ENCODE data around the gene ADAMTS2.
A peak's percentile ranks its signal among the peaks of the same experiment; 100 is the strongest.
"Not testable (repeated sequence)": the region's sequence is repeated elsewhere in the genome, so short reads cannot be mapped to it uniquely, and the experiment has no call there.

Gene ADAMTS2

DNA sequence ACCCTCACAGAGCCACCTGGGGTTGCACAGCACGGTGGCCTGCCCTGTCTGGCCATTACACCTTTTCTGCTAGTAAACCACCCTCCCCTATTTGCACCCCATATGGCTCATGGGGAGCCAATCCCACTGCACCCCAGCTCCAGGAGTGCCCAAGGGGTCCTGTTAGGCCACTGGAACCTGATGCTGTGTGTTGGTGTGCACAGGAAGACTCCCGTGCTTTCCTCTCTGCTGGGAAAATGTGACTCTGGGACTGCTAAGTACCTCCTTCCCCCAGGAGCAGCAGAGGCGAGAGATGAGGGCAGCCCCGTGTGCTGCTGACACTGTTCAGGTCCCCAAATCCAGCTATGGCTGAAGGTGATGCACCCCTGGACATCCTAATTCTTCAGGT is 126.3 kb downstream of the ADAMTS2 start:
- H2AK5ac ChIP-seq (ENCODE audit: low read length), result no peak overlapping the region
- peaks cover 9% of the 10 kb centered on the region for H3K9me3 ChIP-seq (ENCODE audit: insufficient read depth, low read depth, low read length)
- peaks cover 7 to 12% of the 10 kb centered on the region in 2 experiments for H3K4me1 ChIP-seq (ENCODE audit: control insufficient read depth in 1 of 2, insufficient read depth in 2 of 2, low read length in 2 of 2)
- H2BK5ac ChIP-seq (ENCODE audit: low read depth, low read length, poor library complexity), result no peak overlapping the region
- peaks cover 2% of the 10 kb centered on the region for H3K79me1 ChIP-seq (ENCODE audit: low read length)
- H3K9ac ChIP-seq (ENCODE audit: low read length), result no peak overlapping the region
- no peak overlapping the region for H3K18ac ChIP-seq (ENCODE audit: low read length)
- no peak overlapping the region for H3K4me3 ChIP-seq (ENCODE audit: low read depth, low read length)
- no peak overlapping the region for H2BK12ac ChIP-seq (ENCODE audit: low read length)
- H2AFZ ChIP-seq (ENCODE audit: insufficient read depth, low read length, poor library complexity), result no peak overlapping the region
- H4K91ac ChIP-seq (ENCODE audit: low read depth, low read length), result no peak overlapping the region
- WGBS (ENCODE audit: extremely low coverage, insufficient coverage, insufficient read length), result no CpG with 5 or more reads among the region's 4 CpGs
- no peak overlapping the region for H3K27ac ChIP-seq (ENCODE audit: low read depth, low read length)
- H3K23ac ChIP-seq (ENCODE audit: low read length), result no peak overlapping the region
- H3K4me2 ChIP-seq (ENCODE audit: low read length), result no peak overlapping the region
- no peak overlapping the region for H2BK120ac ChIP-seq (ENCODE audit: insufficient read depth, low read length, poor library complexity)
- H3K14ac ChIP-seq (ENCODE audit: low read length), result no peak overlapping the region
- H4K12ac ChIP-seq (ENCODE audit: low read depth, low read length), result no peak overlapping the region
- H3K27me3 ChIP-seq (ENCODE audit: insufficient read depth, low read length), result no peaks in the 10 kb centered on the region
- DNase-seq, result no peak
- no peak overlapping the region for H3K4ac ChIP-seq (ENCODE audit: low read depth, low read length)
- peaks cover 1 to 6% of the 10 kb centered on the region in 2 experiments for H3K36me3 ChIP-seq (ENCODE audit: control insufficient read depth in 1 of 2, insufficient read depth in 2 of 2, low read length in 2 of 2)
- no peak overlapping the region for H4K8ac ChIP-seq (ENCODE audit: low read depth, low read length)
- no peaks in the 10 kb centered on the region for H3K79me2 ChIP-seq (ENCODE audit: control insufficient read depth, insufficient read depth, low read length, poor library complexity)

- H3K27me3 ChIP-seq (ENCODE audit: insufficient read depth, low read length), result no peaks in the 10 kb centered on the region
- H3K4me3 ChIP-seq (ENCODE audit: low read depth, low read length), result no peak overlapping the region
- H3K4me2 ChIP-seq (ENCODE audit: low read length), result no peak overlapping the region
- H3K79me2 ChIP-seq (ENCODE audit: control insufficient read depth, insufficient read depth, low read length, poor library complexity), result no peaks in the 10 kb centered on the region
- no peak overlapping the region for H3K27ac ChIP-seq (ENCODE audit: low read depth, low read length)
- H3K4ac ChIP-seq (ENCODE audit: low read depth, low read length), result no peak overlapping the region
- H4K91ac ChIP-seq (ENCODE audit: low read depth, low read length), result no peak overlapping the region
- H3K79me1 ChIP-seq (ENCODE audit: low read length), result peaks cover 2% of the 10 kb centered on the region
- H3K18ac ChIP-seq (ENCODE audit: low read length), result no peak overlapping the region
- H2AK5ac ChIP-seq (ENCODE audit: low read length), result no peak overlapping the region
- WGBS (ENCODE audit: extremely low coverage, insufficient coverage, insufficient read length), result no CpG with 5 or more reads among the region's 16 CpGs
- H3K9ac ChIP-seq (ENCODE audit: low read length), result no peak overlapping the region
- no peak overlapping the region for H4K12ac ChIP-seq (ENCODE audit: low read depth, low read length)
- H3K36me3 ChIP-seq (ENCODE audit: control insufficient read depth in 1 of 2, insufficient read depth in 2 of 2, low read length in 2 of 2), result no peaks in the 10 kb centered on the region
- peaks cover 7 to 12% of the 10 kb centered on the region in 2 experiments for H3K4me1 ChIP-seq (ENCODE audit: control insufficient read depth in 1 of 2, insufficient read depth in 2 of 2, low read length in 2 of 2)
- no peak for DNase-seq
- H4K8ac ChIP-seq (ENCODE audit: low read depth, low read length), result no peak overlapping the region
- peaks cover 3% of the 10 kb centered on the region for H3K9me3 ChIP-seq (ENCODE audit: insufficient read depth, low read depth, low read length)
- no peak overlapping the region for H3K23ac ChIP-seq (ENCODE audit: low read length)
- no peak overlapping the region for H3K14ac ChIP-seq (ENCODE audit: low read length)
- H2BK12ac ChIP-seq (ENCODE audit: low read length), result no peak overlapping the region
- H2AFZ ChIP-seq (ENCODE audit: insufficient read depth, low read length, poor library complexity), result no peak overlapping the region
- H2BK120ac ChIP-seq (ENCODE audit: insufficient read depth, low read length, poor library complexity), result no peak overlapping the region
- H2BK5ac ChIP-seq (ENCODE audit: low read depth, low read length, poor library complexity), result no peak overlapping the region
These were observed 127.0 kb downstream of the ADAMTS2 start for GRCh38 chr5:179217956-179218942.

- Histone ChIP-seq H3K4me2 (ENCODE audit: low read length) (no peak overlapping the region), H2BK5ac (ENCODE audit: low read depth, low read length, poor library complexity) (no peak overlapping the region), H3K4ac (ENCODE audit: low read depth, low read length) (no peak overlapping the region), H3K23ac (ENCODE audit: low read length) (no peak overlapping the region), H3K27ac (ENCODE audit: low read depth, low read length) (no peak overlapping the region), H2BK12ac (ENCODE audit: low read length) (no peak overlapping the region), H3K9me3 (ENCODE audit: insufficient read depth, low read depth, low read length) (no peaks in the 10 kb centered on the region), H4K12ac (ENCODE audit: low read depth, low read length) (no peak overlapping the region), H3K79me1 (ENCODE audit: low read length) (peaks cover 2% of the 10 kb centered on the region), H3K4me1 (ENCODE audit: control insufficient read depth in 1 of 2, insufficient read depth in 2 of 2, low read length in 2 of 2) (peaks cover 7 to 12% of the 10 kb centered on the region in 2 experiments), H3K14ac (ENCODE audit: low read length) (no peak overlapping the region), H4K8ac (ENCODE audit: low read depth, low read length) (no peak overlapping the region), H3K36me3 (ENCODE audit: control insufficient read depth in 1 of 2, insufficient read depth in 2 of 2, low read length in 2 of 2) (no peaks in the 10 kb centered on the region), H3K9ac (ENCODE audit: low read length) (no peak overlapping the region), H2BK120ac (ENCODE audit: insufficient read depth, low read length, poor library complexity) (no peak overlapping the region), H2AFZ (ENCODE audit: insufficient read depth, low read length, poor library complexity) (no peak overlapping the region), H3K18ac (ENCODE audit: low read length) (no peak overlapping the region), H3K79me2 (ENCODE audit: control insufficient read depth, insufficient read depth, low read length, poor library complexity) (no peaks in the 10 kb centered on the region), H3K27me3 (ENCODE audit: insufficient read depth, low read length) (no peaks in the 10 kb centered on the region), H4K91ac (ENCODE audit: low read depth, low read length) (no peak overlapping the region), H2AK5ac (ENCODE audit: low read length) (no peak overlapping the region), H3K4me3 (ENCODE audit: low read depth, low read length) (no peak overlapping the region)
- no CpG with 5 or more reads among the region's 3 CpGs for WGBS (ENCODE audit: extremely low coverage, insufficient coverage, insufficient read length)
- peak; percentile 14 to 54 for DNase-seq
These were observed 127.9 kb downstream of the ADAMTS2 start for GRCh38 chr5:179217356-179217755.

- not testable (repeated sequence) for H3K27me3 ChIP-seq (ENCODE audit: insufficient read depth, low read length); H3K4me2 ChIP-seq (ENCODE audit: low read length); H2BK12ac ChIP-seq (ENCODE audit: low read length); H3K36me3 ChIP-seq (ENCODE audit: control insufficient read depth in 1 of 2, insufficient read depth in 2 of 2, low read length in 2 of 2); H3K79me2 ChIP-seq (ENCODE audit: control insufficient read depth, insufficient read depth, low read length, poor library complexity); H2BK5ac ChIP-seq (ENCODE audit: low read depth, low read length, poor library complexity); H3K14ac ChIP-seq (ENCODE audit: low read length); H3K9ac ChIP-seq (ENCODE audit: low read length); H3K27ac ChIP-seq (ENCODE audit: low read depth, low read length); H3K4me3 ChIP-seq (ENCODE audit: low read depth, low read length); H3K79me1 ChIP-seq (ENCODE audit: low read length); H4K8ac ChIP-seq (ENCODE audit: low read depth, low read length); DNase-seq; H3K23ac ChIP-seq (ENCODE audit: low read length); H4K12ac ChIP-seq (ENCODE audit: low read depth, low read length); H2AFZ ChIP-seq (ENCODE audit: insufficient read depth, low read length, poor library complexity); H2AK5ac ChIP-seq (ENCODE audit: low read length); H2BK120ac ChIP-seq (ENCODE audit: insufficient read depth, low read length, poor library complexity); H3K18ac ChIP-seq (ENCODE audit: low read length); H4K91ac ChIP-seq (ENCODE audit: low read depth, low read length); H3K9me3 ChIP-seq (ENCODE audit: insufficient read depth, low read depth, low read length); H3K4ac ChIP-seq (ENCODE audit: low read depth, low read length)
- H3K4me1 ChIP-seq (ENCODE audit: control insufficient read depth in 1 of 2, insufficient read depth in 2 of 2, low read length in 2 of 2), result peaks cover 7 to 12% of the 10 kb centered on the region in 2 experiments
- no CpG with 5 or more reads among the region's 18 CpGs for WGBS (ENCODE audit: extremely low coverage, insufficient coverage, insufficient read length)
These were observed 128.9 kb downstream of the ADAMTS2 start for GRCh38 chr5:179216381-179216780.
